Glutamatergic neuron (in vitro differentiated cells): ENCODE results near the gene IL17RB. TPM values are rescaled to one million over a fixed set of nuclear protein-coding genes. Genes with fewer than 3 reads are reported as not detected.

Experiments
- DNase-seq: peaks from one replicate; pipeline ENCODE4 v3.0.0; 2022
- H3K27ac Mint-ChIP-seq: one replicate; pipeline ENCODE4 v1.8.0; 2020; ENCODE audit warnings: mild to moderate bottlenecking, mixed read lengths, inconsistent platforms; ENCODE audit not compliant: unreplicated experiment
- H3K27me3 Mint-ChIP-seq: one replicate; pipeline ENCODE4 v1.8.0; 2020; ENCODE audit warnings: mild to moderate bottlenecking, moderate library complexity, mixed read lengths, inconsistent platforms; ENCODE audit not compliant: unreplicated experiment
- H3K36me3 Mint-ChIP-seq: one replicate; pipeline ENCODE4 v1.8.0; 2020; ENCODE audit warnings: mild to moderate bottlenecking, mixed read lengths, inconsistent platforms; ENCODE audit not compliant: unreplicated experiment
- H3K4me1 Mint-ChIP-seq: one replicate; pipeline ENCODE4 v1.8.0; 2020; ENCODE audit warnings: mild to moderate bottlenecking, low read depth, mixed read lengths, inconsistent platforms; ENCODE audit not compliant: unreplicated experiment
- H3K4me3 Mint-ChIP-seq: one replicate; pipeline ENCODE4 v1.8.0; 2020; ENCODE audit warnings: mild to moderate bottlenecking, mixed read lengths, inconsistent platforms; ENCODE audit not compliant: unreplicated experiment
- H3K9me3 Mint-ChIP-seq: one replicate; pipeline ENCODE4 v1.8.0; 2020; ENCODE audit warnings: mild to moderate bottlenecking, moderate library complexity, mixed read lengths, inconsistent platforms; ENCODE audit not compliant: unreplicated experiment
- CTCF ChIP-seq: fragments of 200-600 bp; sonication (generic); IDR thresholded peaks from one replicate; pipeline ENCODE4 v1.5.0; 2021; ENCODE audit not compliant: partially characterized antibody, unreplicated experiment
- total RNA-seq: library from RNA; stranded (reverse); fragmentation: NEBNext Ultra II Directional; extraction: Animal tissue kit (Norgen Biotek cat#: 25700); gene quantifications from one replicate; pipeline ENCODE4 v1.2.1, GENCODE V29; 2021; ENCODE audit not compliant: unreplicated experiment

Gene IL17RB
- total RNA-seq, 1 donor from 2014 or later = 0.78 TPM

GRCh38 chr3:53859178-53859577 lies 12.8 kb downstream of the IL17RB start:
- no peak for TF ChIP-seq CTCF
- Mint-ChIP-seq H3K4me3 (no peak overlapping the region), H3K27me3 (no peaks in the 10 kb centered on the region), H3K4me1 (no peaks in the 10 kb centered on the region), H3K9me3 (no peaks in the 10 kb centered on the region), H3K27ac (no peak overlapping the region), H3K36me3 (no peaks in the 10 kb centered on the region)
- no peak for DNase-seq

- no peaks in the 10 kb centered on the region for H3K36me3 Mint-ChIP-seq
- TF ChIP-seq CTCF = no peak
- no peaks in the 10 kb centered on the region for H3K4me1 Mint-ChIP-seq
- no peaks in the 10 kb centered on the region for H3K27me3 Mint-ChIP-seq
- no peak overlapping the region for H3K27ac Mint-ChIP-seq
- no peaks in the 10 kb centered on the region for H3K9me3 Mint-ChIP-seq
- no peak overlapping the region for H3K4me3 Mint-ChIP-seq
- DNase-seq = no peak
Observed at GRCh38 chr3:53860196-53860595, 13.8 kb downstream of the IL17RB start.

- no peak overlapping the region for H3K4me3 Mint-ChIP-seq
- no peaks in the 10 kb centered on the region for H3K27me3 Mint-ChIP-seq
- H3K36me3 Mint-ChIP-seq = no peaks in the 10 kb centered on the region
- DNase-seq = no peak
- H3K9me3 Mint-ChIP-seq = no peaks in the 10 kb centered on the region
- TF ChIP-seq CTCF = no peak
- no peak overlapping the region for H3K27ac Mint-ChIP-seq
- no peaks in the 10 kb centered on the region for H3K4me1 Mint-ChIP-seq
Observed at GRCh38 chr3:53862241-53862640, 15.9 kb downstream of the IL17RB start.

GRCh38 chr3:53863145-53863544 lies 16.8 kb downstream of the IL17RB start:
- H3K9me3 Mint-ChIP-seq = no peaks in the 10 kb centered on the region
- TF ChIP-seq CTCF = no peak
- no peak overlapping the region for H3K27ac Mint-ChIP-seq
- no peaks in the 10 kb centered on the region for H3K27me3 Mint-ChIP-seq
- no peaks in the 10 kb centered on the region for H3K36me3 Mint-ChIP-seq
- DNase-seq = no peak
- no peaks in the 10 kb centered on the region for H3K4me1 Mint-ChIP-seq
- H3K4me3 Mint-ChIP-seq = no peak overlapping the region

- Mint-ChIP-seq H3K4me1 (no peaks in the 10 kb centered on the region), H3K27ac (no peak overlapping the region), H3K9me3 (no peaks in the 10 kb centered on the region), H3K36me3 (no peaks in the 10 kb centered on the region), H3K27me3 (no peaks in the 10 kb centered on the region), H3K4me3 (no peak overlapping the region)
- DNase-seq = no peak
- no peak for TF ChIP-seq CTCF
Observed at GRCh38 chr3:53865732-53866499, 19.5 kb downstream of the IL17RB start.
